ENCODE data around the gene MAP4.

- TF ChIP-seq, protein P1, sequence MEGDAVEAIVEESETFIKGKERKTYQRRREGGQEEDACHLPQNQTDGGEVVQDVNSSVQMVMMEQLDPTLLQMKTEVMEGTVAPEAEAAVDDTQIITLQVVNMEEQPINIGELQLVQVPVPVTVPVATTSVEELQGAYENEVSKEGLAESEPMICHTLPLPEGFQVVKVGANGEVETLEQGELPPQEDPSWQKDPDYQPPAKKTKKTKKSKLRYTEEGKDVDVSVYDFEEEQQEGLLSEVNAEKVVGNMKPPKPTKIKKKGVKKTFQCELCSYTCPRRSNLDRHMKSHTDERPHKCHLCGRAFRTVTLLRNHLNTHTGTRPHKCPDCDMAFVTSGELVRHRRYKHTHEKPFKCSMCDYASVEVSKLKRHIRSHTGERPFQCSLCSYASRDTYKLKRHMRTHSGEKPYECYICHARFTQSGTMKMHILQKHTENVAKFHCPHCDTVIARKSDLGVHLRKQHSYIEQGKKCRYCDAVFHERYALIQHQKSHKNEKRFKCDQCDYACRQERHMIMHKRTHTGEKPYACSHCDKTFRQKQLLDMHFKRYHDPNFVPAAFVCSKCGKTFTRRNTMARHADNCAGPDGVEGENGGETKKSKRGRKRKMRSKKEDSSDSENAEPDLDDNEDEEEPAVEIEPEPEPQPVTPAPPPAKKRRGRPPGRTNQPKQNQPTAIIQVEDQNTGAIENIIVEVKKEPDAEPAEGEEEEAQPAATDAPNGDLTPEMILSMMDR (IDR thresholded peaks at IDR 0.05) = no peak
- no peak for TF ChIP-seq POLR2A (IDR thresholded peaks at IDR 0.05)
Measured at GRCh38 chr3:47847260-47847659, 169.0 kb downstream of the MAP4 start.

All from esophagus squamous epithelium (tissue), 4 donors.